Duodenal mucosa (tissue), 2 donors: ENCODE results near the gene GPR63.
A peak's percentile ranks its signal among the peaks of the same experiment; 100 is the strongest.
"Not testable (repeated sequence)": the region's sequence is repeated elsewhere in the genome, so short reads cannot be mapped to it uniquely, and the experiment has no call there.

Experiments used
- H3K27ac ChIP-seq: one replicate; pipeline ENCODE4 v1.7.0; 2013; ENCODE audit warnings: low read depth, low read length
- H3K27me3 ChIP-seq, 2 donors: one replicate each; pipeline ENCODE4 v1.7.0; 2013; ENCODE audit warnings: low read length in 2 of 2, control low read depth in 1 of 2; ENCODE audit not compliant: insufficient read depth in 2 of 2, control insufficient read depth in 1 of 2
- H3K36me3 ChIP-seq, 2 donors: one replicate each; pipeline ENCODE4 v1.7.0; 2013; ENCODE audit warnings: low read length in 2 of 2, control low read depth in 1 of 2; ENCODE audit not compliant: insufficient read depth in 2 of 2, control insufficient read depth in 1 of 2
- H3K4me1 ChIP-seq, 2 donors: one replicate each; pipeline ENCODE4 v1.7.0; 2013; ENCODE audit warnings: low read length in 2 of 2, control low read depth in 1 of 2; ENCODE audit not compliant: insufficient read depth in 2 of 2, control insufficient read depth in 1 of 2
- H3K4me3 ChIP-seq, 2 donors: one replicate each; pipeline ENCODE4 v1.7.0; 2013; ENCODE audit warnings: low read length in 2 of 2, low read depth in 1 of 2
- H3K9ac ChIP-seq, 2 donors: one replicate each; pipeline ENCODE4 v1.7.0; 2013; ENCODE audit warnings: low read length in 2 of 2, low read depth in 1 of 2
- H3K9me3 ChIP-seq, 2 donors: one replicate each; pipeline ENCODE4 v1.7.0; 2013; ENCODE audit warnings: low read length in 2 of 2, control low read depth in 1 of 2; ENCODE audit not compliant: control insufficient read depth in 1 of 2

Gene GPR63, protein sequence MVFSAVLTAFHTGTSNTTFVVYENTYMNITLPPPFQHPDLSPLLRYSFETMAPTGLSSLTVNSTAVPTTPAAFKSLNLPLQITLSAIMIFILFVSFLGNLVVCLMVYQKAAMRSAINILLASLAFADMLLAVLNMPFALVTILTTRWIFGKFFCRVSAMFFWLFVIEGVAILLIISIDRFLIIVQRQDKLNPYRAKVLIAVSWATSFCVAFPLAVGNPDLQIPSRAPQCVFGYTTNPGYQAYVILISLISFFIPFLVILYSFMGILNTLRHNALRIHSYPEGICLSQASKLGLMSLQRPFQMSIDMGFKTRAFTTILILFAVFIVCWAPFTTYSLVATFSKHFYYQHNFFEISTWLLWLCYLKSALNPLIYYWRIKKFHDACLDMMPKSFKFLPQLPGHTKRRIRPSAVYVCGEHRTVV

DNA sequence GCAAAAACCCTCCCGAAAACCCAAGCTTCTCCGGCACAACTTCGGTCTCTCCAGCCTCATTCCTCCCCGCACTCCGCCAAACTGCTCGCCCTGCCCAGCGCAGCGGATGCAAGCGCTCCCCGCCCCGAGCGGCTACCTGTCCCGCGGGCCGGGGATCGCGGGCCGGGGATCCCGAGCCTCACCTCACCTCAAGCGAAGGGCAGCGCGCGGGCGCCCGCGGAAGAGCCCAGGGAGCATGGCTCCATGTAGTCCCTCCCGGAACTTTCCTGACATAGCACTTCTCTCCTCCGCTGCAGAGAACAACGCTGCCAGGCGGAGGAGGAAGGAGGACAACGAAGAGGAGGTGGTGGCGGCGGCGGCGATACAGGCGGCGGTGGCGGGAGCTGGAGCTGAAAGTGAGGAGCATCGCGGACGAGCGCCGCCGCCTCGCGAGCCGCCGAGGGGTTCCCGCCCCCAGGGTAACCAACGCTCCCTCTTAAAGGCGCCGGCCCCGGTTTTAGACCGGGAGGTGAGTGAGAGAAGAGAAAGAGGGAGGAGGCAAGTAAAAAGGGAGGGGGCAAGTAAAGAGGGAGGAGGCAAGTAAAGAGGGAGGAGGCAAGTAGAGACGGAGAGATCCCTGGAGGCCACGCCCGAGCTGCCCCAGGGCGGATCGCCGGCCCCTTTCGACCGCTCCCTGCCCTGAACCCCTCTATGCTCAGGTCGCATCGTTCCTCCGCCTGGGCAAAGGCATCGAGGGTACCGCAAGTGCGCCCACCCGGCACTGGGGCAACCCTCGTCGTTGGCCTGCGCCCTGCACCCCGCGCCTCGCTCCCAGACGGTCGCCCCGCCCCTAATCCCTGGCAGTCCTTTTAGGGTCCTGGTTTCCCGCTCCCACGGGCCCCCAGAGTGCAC is at the start of gene GPR63:
Gene GPR63, minus strand, starts transcription at position 397 of the 891 bp plus-strand sequence. CDS start 37,746 bp downstream, outside the sequence.
- Histone ChIP-seq H3K36me3 (no peaks in the 10 kb centered on the region), H3K4me3 (peak within 1 kb of the TSS; percentile 83 to 84), H3K4me1 (peaks cover 0 to 7% of the 10 kb centered on the region in 2 donors), H3K9ac (peak within 1 kb of the TSS; percentile 58 to 59), H3K27me3 (peaks cover 12 to 18% of the 10 kb centered on the region in 2 donors), H3K9me3 (no peaks in the 10 kb centered on the region), H3K27ac (no peak within 1 kb of the TSS)

DNA sequence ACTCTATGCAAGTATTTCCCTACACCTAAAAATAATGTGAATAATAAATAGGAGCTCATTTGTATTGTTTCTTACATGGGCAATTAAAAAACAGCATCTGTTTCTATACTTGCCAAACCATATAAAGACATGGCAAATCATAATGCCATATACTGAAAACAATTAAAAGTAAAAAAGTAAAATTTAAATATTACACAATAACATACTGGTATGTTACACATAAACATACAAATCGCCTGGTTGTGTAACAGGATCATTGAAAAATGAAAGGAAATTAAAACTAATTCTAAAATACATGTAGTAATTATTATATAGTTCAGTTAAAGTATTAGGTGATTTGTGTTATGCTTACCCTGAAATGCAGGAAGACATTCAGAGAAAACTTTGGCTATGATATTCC is 49.2 kb upstream of the GPR63 start:
- no peaks in the 10 kb centered on the region for H3K4me1 ChIP-seq
- no peaks in the 10 kb centered on the region for H3K27me3 ChIP-seq
- H3K27ac ChIP-seq: no peak overlapping the region
- H3K36me3 ChIP-seq: peaks cover 0 to 15% of the 10 kb centered on the region in 2 donors
- no peaks in the 10 kb centered on the region for H3K9me3 ChIP-seq
- no peak overlapping the region for H3K9ac ChIP-seq
- no peak overlapping the region for H3K4me3 ChIP-seq

DNA sequence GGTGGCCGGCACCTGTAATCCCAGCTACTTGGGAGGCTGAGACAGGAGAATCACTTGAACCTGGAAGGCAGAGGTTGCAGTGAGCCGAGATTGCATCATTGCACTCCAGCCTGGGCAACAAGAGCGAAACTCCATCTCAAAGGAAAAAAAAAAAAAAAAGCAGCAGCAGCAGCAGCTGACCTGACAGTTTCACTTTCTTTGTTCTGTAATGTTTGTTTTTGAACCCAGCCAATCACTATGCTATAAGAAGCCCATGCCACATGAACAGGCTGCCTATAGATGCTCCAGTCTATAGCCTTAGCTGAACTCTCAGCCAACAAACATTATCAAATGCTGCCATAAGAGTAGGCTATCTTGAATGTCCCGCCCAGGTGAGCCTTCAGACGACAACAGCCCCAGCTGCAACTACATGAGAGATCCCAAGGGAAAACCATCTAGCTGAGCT is 47.9 kb upstream of the GPR63 start:
- H3K27ac ChIP-seq, H3K27me3 ChIP-seq, H3K9ac ChIP-seq, H3K9me3 ChIP-seq, H3K4me1 ChIP-seq, H3K36me3 ChIP-seq: not testable (repeated sequence)
- peak overlapping the region; percentile 1 to 58 for H3K4me3 ChIP-seq

DNA sequence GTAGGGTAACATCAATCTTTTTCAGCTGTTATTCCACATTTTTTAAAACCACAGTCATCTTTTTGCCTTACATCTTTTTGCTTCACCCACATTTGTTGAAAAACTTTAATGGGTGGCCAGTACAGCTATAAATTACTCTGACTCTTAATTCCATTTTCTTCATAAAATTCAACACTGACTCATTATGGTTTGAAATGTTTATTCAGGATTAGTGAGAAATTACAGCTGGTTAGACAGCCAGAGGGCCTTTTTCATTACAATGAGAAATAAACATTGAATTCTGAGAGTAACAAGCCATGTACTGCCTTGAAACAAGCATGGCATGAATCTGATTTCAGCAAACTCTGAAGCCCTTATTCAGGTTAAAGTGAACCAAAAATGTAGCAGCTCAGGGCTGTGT is 40.9 kb upstream of the GPR63 start:
- Histone ChIP-seq H3K4me1 (no peaks in the 10 kb centered on the region), H3K27me3 (no peaks in the 10 kb centered on the region), H3K36me3 (no peaks in the 10 kb centered on the region), H3K4me3 (no peak overlapping the region), H3K9ac (no peak overlapping the region), H3K9me3 (no peaks in the 10 kb centered on the region), H3K27ac (no peak overlapping the region)

DNA sequence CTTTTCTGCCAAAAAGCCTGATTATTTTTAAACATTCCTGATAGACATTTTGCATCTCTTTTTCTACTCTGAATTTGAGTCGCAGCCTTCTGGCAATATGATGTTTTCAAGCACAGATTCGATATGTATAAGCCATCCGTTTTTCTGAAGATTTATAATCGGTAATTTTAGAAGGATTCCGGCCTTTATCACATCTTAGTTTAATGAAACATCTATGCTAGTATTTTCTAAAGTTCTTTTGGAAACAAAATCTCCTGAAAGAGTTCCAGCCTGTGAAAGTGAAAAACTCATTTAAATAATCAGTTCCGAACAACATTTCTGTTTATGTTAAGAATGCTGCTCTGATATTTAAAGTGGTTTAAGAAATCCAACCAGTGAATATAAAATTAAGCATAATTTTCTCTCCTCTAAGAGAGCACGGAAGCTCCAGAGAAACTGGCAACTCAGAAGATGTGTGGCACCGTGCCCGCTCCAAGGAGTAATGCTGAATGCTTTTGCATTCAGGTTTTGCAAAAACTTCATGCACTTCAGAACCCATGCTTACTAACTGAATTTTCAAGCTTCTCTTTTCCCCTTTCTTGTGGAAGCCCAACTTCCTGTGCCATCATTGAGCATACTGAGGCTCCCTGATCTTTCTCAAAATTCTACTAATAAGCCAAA is 39.7 kb upstream of the GPR63 start:
- no peaks in the 10 kb centered on the region for H3K27me3 ChIP-seq
- H3K4me1 ChIP-seq: no peaks in the 10 kb centered on the region
- H3K36me3 ChIP-seq: no peaks in the 10 kb centered on the region
- no peak overlapping the region for H3K27ac ChIP-seq
- no peak overlapping the region for H3K9ac ChIP-seq
- no peaks in the 10 kb centered on the region for H3K9me3 ChIP-seq
- no peak overlapping the region for H3K4me3 ChIP-seq

GRCh38 chr6:96872976-96873375 is 35.7 kb upstream of the GPR63 start:
- H3K4me1 ChIP-seq: no peaks in the 10 kb centered on the region
- H3K36me3 ChIP-seq: no peaks in the 10 kb centered on the region
- no peak overlapping the region for H3K9ac ChIP-seq
- H3K27me3 ChIP-seq: no peaks in the 10 kb centered on the region
- no peak overlapping the region for H3K4me3 ChIP-seq
- H3K27ac ChIP-seq: no peak overlapping the region
- H3K9me3 ChIP-seq: no peaks in the 10 kb centered on the region

GRCh38 chr6:96865055-96865405 is 27.8 kb upstream of the GPR63 start:
- H3K36me3 ChIP-seq: no peaks in the 10 kb centered on the region
- no peak overlapping the region for H3K27ac ChIP-seq
- H3K4me1 ChIP-seq: no peaks in the 10 kb centered on the region
- H3K27me3 ChIP-seq: no peaks in the 10 kb centered on the region
- H3K4me3 ChIP-seq: no peak overlapping the region
- H3K9me3 ChIP-seq: no peaks in the 10 kb centered on the region
- no peak overlapping the region for H3K9ac ChIP-seq

DNA sequence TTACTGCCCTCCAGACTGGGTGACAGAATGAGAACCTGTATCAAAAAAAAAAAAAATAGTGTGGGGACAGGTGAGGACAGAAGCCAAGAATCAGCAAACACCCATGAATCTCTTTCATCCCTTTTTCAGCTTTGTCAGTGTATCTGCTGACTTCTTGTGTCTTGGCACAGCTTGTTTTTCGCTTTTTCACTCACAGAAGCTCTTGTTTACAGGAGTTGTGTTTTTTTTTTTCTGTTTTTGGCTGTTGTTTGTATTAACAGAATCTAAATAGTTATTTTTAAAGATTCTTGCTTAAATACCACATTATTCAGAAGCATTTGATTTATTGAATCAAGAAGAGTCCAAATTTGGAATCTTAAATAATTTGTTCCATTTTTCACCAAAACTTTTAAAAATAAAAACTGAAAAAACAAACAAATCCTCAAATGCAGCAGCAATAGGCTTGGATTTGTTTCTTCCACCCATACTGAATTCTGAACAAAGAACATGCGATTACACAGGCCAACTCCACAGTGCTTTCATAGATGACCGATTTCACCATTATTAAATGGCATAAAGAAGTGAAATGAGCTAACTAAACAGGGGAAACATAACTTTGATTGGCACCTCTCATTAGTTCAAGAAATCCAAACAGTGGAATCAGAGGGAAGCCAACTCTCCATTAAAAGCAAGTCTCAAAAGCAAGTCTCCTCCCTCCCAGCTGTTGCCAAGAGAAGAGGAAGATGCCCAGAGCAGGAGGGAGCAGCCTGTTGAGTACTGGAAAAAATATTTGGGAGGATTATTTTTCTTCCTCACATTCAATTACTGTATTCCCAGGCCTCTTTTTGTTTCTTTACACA is 27.2 kb upstream of the GPR63 start:
- Histone ChIP-seq H3K27me3 (no peaks in the 10 kb centered on the region), H3K9me3 (no peaks in the 10 kb centered on the region), H3K36me3 (no peaks in the 10 kb centered on the region), H3K4me1 (no peaks in the 10 kb centered on the region), H3K9ac (no peak overlapping the region), H3K27ac (no peak overlapping the region), H3K4me3 (no peak overlapping the region)

- H3K36me3 ChIP-seq: no peaks in the 10 kb centered on the region
- H3K27me3 ChIP-seq: no peaks in the 10 kb centered on the region
- H3K4me3 ChIP-seq: no peak overlapping the region
- no peaks in the 10 kb centered on the region for H3K9me3 ChIP-seq
- no peak overlapping the region for H3K9ac ChIP-seq
- H3K27ac ChIP-seq: no peak overlapping the region
- H3K4me1 ChIP-seq: no peaks in the 10 kb centered on the region
Observed at GRCh38 chr6:96862560-96862959, 25.3 kb upstream of the GPR63 start.
